HS-27A (cell line): Measurements from ENCODE around the gene TRAPPC13.
"Not testable (repeated sequence)": the region's sequence is repeated elsewhere in the genome, so short reads cannot be mapped to it uniquely, and the experiment has no call there.

Source experiments
- DNase-seq: peaks from one replicate; pipeline ENCODE4 v3.0.0-alpha.2; 2012; ENCODE audit warnings: low read depth, missing footprints

Gene TRAPPC13

DNA sequence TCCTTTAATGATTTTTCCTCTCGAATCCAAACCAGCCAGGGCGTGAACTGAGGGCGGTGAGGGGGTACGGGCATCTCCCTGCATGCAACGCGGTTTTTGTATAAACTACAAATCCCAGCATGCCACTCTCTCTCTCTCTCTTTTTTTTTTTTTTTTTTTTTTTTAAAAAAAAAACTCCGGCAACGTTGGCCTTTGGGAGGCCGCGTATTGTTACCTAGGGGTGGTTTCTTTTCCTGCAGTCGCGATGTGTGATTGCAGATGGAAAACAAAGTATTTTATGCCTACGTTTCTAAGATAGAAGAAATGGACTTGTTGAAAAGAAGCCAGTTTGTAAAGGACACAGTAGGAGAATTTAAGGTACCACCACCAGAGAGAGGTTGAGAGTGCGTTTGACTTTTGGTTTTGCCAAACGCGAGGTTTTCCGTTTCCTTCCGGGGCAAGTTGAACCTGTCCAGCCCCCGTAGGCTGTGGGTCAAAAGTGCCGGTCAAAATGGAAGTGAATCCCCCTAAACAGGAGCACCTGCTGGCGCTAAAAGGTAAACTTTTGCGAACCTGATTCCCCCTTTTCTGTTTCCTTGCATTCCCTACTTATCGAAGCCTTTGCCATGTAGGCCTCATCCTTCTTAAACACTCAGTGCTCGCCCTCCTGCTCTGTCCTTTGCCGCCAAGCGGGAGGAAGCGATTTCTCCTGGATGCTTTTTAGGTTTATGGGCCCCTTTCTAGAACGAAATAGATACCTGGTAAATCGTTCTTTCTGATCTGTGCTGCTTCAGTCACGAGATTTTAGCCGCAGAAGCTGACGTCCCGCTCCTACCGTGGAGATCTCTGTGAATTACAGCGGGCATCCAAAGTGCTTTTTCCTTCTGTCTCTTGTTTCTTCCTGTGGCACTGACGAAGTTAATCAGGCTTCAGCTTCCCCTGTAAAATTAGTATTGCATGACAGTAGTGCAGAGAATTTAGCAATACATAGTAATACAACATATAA, at the start of gene TRAPPC13, which contains the start of gene SHLD3:
TSS of gene TRAPPC13 (plus strand) at position 457 of the 985 bp plus-strand sequence. CDS start at position 491, 34 bp downstream.
TSS of gene SHLD3 (plus strand) at position 457 of the 985 bp plus-strand sequence. CDS start 4,561 bp downstream, outside the sequence.
- peak; percentile 65 for DNase-seq

GRCh38 chr5:65577141-65577540, 47.7 kb upstream of the TRAPPC13 start:
- no peak for DNase-seq

- no peak for DNase-seq
These were observed 36.1 kb upstream of the TRAPPC13 start for GRCh38 chr5:65588694-65589093.

DNA sequence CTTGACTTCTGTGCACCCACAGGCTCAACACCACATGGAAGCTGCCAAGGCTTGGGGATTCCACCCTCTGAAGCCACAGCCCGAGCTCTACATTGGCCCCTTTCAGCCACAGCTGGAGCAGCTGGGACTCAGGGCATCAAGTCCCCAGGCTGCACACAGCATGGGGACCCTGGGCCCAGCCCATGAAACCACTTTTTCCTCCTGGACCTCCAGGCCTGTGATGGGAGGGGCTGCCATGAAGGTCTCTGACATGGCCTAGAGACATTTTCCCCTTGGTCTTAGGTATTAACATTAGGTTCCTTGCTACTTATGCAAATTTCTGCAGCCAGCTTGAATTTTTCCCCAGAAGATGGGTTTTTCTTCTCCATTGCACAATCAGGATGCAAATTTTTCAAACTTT, 23.1 kb upstream of the TRAPPC13 start:
- not testable (repeated sequence) for DNase-seq

GRCh38 chr5:65611524-65611923, 13.3 kb upstream of the TRAPPC13 start:
- DNase-seq, result no peak

DNA sequence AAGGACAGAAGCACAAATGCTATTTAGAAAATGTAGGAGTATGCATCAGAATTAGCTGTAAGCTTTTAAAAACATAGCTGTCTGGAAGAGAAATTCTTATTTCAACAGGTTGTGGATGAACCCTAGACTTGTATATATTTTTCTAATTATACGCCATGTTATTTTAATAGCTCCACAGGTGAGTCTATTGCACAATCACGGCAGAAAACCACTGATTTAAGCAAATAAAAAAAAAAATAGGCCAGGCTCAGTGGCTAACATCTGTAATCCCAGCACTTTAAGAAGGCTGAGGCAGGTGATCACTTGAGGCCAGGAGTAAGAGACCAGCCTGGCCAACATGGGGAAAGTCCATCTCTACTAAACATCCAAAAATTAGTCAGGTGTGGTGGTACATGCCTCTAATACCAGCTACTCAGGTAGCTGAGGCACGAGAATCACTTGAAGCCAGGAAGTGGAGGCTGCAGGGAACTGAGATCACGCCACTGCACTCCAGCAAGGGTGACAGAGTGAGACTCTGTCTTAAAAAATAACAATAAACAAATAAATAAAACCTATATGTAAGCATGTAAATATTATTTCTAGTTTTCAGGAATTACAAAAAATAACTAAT, 12.4 kb upstream of the TRAPPC13 start:
- DNase-seq, result no peak

GRCh38 chr5:65620021-65620420, 4.8 kb upstream of the TRAPPC13 start:
- DNase-seq, result no peak

DNA sequence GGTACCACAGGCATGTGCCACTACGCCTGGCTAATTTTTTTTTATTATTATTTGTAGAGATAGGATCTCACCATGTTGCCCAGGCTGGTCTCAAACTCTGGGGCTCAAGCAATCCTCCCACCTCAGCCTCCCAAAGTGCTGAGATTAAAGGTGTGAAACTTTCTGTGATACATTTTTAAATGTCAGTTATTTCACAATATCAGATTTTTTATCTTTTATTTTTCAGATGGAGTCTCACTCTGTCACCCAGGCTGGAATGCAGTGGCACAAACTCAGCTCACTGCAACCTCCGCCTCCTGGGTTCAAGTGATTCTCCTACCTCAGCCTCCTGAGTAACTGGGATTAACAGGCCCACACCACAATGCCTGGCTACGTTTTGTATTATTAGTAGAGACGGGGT, 2.9 kb upstream of the TRAPPC13 start:
- not testable (repeated sequence) for DNase-seq

DNA sequence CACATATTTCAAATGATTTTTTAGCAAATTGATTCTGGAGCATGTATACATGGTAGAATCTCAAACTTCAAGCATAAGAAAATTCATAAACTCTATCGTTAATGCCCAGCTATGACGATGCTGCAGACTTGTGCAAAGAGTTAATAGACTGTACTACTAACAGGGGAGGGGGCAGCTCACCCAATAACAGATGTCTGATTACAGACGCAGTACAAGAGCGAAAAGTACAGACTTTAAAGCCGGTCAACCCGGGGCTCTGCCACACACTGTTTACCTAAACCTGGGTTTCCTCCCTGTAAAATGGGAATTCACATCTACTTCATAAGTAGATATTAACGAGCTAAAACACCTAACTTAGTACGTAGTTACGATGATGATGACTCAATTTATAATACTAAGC, 1.3 kb upstream of the TRAPPC13 start:
- no peak for DNase-seq

DNA sequence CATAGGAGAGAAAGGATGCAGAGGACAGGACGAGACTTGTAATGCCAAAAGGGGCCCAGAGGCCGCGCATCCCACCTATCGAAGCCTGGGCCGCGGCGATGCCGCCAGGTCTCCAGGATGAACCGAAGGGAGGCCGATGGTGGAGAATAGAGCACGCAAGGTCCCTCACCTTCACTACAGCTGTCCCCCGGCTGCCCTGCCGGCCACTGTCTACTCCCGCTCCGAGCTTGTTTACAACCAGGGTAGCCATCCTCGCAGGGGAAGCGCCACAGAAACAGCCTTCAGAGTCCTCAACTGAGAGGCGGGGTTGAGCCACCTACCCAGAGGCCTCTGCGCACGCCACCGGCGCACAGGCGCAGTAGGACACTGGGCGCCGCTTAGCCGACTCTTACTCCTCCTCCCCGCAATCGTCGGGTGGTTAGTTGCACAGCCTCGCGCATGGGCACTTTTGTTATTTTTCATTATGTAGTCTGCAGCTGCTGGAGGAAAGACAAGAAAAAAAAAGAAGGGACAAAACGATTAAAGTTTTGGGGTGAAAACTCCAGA, 729 bp upstream of the TRAPPC13 start, which contains the start of gene TRIM23:
TSS of gene TRIM23 (minus strand) at position 309 of the 546 bp plus-strand sequence. CDS start at position 250, 59 bp downstream.
- peak; percentile 64 for DNase-seq

DNA sequence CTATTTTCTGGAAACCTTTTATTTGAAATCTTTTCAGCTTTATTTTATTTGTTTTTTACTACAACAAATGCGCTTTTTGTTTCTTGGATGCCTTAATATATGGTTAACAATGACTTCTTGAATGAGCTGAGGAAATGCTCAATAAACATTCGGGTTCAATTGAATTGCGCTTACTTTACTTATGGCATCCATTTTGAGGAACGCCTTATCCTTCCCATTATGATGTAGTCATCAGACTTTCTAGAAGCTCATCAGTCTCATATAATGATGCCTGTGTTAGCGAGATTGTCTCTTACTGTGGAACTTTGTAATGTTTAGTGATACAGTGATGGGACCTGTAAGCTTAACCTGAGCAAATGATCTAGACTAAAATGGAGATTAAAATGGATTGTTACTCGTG, 916 bp downstream of the TRAPPC13 start:
- DNase-seq, result no peak

- no peak for DNase-seq
These were observed 6.2 kb downstream of the TRAPPC13 start for GRCh38 chr5:65630981-65631380.

GRCh38 chr5:65640240-65640639, 15.4 kb downstream of the TRAPPC13 start:
- no peak for DNase-seq

GRCh38 chr5:65646938-65647337, 22.1 kb downstream of the TRAPPC13 start:
- no peak for DNase-seq

DNA sequence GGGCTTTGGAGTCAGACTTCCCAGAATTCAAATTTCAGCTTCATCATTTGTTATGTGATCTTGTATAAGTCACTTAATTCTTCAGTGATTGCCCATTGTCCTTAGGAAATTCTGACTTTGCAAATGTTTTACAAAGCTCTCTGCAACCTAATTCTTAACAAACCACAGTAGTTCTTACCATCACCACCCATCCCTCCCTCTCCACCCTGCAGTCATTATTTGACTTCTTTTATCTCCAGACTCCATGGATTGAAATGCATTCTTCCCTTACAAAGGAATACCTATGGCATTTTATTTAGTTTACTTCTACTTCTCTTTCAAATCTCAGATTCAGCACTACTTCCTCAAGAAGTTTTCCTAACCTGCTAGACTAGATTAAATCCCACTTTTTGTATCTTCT, 23.1 kb downstream of the TRAPPC13 start:
- DNase-seq, result no peak

- no peak for DNase-seq
These were observed 26.3 kb downstream of the TRAPPC13 start for GRCh38 chr5:65651144-65651543.

DNA sequence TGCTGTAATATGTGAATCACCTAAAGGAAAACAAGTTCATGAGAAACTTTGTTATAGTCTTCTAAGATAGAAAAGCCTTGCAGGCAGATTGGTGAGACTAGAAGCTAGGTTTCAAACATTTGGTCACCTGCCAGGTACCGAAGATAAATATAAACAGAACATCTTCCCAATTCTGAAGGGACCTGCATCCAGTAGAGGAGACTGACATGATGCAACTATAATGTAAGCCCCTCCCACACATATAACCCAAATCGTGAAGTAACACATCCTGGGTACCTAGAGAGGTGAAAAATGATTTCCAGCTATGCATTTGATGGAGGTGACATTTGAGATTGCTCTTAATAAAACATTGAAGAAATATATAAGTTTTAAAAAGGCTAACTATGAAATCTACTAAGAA, 29.9 kb downstream of the TRAPPC13 start:
- DNase-seq, result no peak

- DNase-seq, result no peak
These were observed 39.1 kb downstream of the TRAPPC13 start for GRCh38 chr5:65663804-65664521.

DNA sequence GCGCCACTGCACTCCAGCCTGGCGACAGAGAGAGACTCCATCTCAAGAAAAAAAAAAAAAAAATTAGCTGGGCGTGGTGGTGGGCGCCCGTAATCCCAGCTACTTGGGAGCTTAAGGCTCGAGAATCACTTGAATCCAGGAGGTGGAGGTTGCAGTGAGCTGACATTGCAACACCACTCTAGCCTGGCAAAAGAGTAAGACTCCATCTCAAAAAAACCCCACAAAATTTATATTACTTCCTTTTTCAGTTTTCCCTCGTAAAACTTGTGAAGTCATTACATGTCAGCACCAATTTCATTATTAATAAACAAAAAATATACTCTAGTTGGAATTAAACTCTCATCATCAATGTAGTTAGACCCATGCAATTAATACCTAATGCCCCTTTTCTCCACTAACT, 43.9 kb downstream of the TRAPPC13 start:
- no peak for DNase-seq

DNA sequence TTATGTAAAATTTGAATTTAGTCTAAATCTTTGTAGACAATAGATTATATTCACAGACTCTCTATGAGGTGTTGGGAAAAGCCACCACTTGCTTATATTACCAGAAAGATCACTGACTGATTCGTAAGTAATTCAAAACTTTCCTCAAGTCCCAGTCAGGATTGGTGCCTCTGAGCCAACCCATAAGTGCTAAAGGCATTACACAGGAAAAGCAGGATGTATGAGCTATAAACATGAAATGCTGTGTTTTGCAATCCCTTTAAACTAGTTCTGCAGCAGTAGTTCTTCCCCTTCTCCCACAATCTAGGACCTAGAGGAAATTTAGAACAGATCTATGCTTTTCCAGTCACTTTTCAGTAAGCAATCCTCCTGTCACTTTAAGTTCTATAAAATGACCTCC, 48.0 kb downstream of the TRAPPC13 start:
- DNase-seq, result no peak

DNA sequence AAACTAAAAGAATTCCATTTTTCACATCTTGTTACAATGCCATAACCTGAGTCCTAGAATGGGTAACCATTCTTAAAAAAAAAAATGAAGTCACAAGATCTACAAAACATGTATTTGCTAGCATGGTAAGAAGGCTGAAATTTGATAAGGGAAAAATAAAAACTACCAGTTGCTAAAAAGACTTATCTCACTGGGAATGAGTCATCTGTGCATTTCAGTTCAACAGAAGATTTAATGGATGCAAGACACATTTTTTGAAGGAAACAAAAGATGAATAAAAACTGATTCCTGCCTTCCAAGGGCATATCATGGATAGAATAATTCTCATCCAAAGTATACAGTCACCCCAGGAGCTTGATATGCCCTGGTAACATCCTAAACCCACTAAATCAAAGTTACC, 49.9 kb downstream of the TRAPPC13 start:
- DNase-seq, result no peak

DNA sequence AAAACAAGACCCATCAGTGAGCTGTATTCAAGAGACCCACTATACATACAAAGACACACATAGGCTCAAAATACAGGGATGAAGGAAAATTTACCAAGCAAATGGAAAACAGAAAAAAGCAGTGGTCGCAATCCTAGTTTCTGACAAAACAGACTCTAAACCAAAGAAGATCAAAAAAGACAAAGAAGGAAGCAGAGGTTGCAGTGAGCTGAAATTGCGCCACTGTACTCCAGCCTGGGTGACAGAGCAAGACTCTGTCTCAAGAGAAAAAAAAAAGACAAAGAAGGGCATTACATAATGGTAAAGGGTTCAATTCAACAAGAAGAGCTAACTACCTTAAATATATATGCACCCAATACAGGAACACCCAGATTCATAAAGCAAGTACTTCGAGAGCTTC, 51.2 kb downstream of the TRAPPC13 start:
- not testable (repeated sequence) for DNase-seq
